K562 (cell line): ENCODE results near the gene ZNF319. TPM values are rescaled to one million over a fixed set of nuclear protein-coding genes. Genes with fewer than 3 reads are reported as not detected.

ENCODE experiments used
- ATAC-seq: fragments of 200-7000 bp; cut with Tn5 transposase; 3 replicates; pipeline ENCODE4 v1.9.1; 2020; ENCODE audit warnings: moderate library complexity
- BruUV-seq: library from RNA; stranded (reverse); fragments of 400-500 nt; replicated peaks from 2 replicates; lab custom pipeline; 2021; lab: Mats Ljungman, UMichigan
- CTCF ChIA-PET: fragments of 300-600 bp; formaldehyde crosslinking; extraction: SDS; loops from one replicate; lab custom pipeline; 2021; ENCODE audit warnings: low intra/inter-chr PET ratio; lab: Yijun Ruan, JAX
- POLR2A ChIA-PET: fragments of 300-600, 350-650 bp; sonication (Branson Sonifier 250); formaldehyde crosslinking; extraction: SDS; loops from one replicate; lab custom pipeline; 2021; ENCODE audit warnings: antibody characterized with exemption, inconsistent platforms; lab: Yijun Ruan, JAX
- DNase-seq, 4 experiments: peaks; one replicate each; pipeline versions ENCODE4 v3.0.0 to v3.0.0-alpha.2; 2011 to 2018; ENCODE audit warnings: low spot score in 3 of 4, mixed read lengths in 3 of 4; ENCODE audit errors: extremely low read depth in 1 of 4
- FAIRE-seq: peaks from 2 replicates; lab custom pipeline; 2011; peaks lifted over from hg19 to GRCh38; lab: Jason Lieb, UNC
- H2AFZ ChIP-seq: 2 replicates; pipeline ENCODE4 v1.6.0; 2011; ENCODE audit warnings: low read depth, low read length, control low read depth, inconsistent platforms
- H3K27ac ChIP-seq: fragments of 200-600 bp; 3 replicates; pipeline ENCODE4 v1.8.0; 2011; ENCODE audit warnings: low read depth, mild to moderate bottlenecking, control low read depth, inconsistent platforms, low read length, moderate library complexity, mixed read lengths; ENCODE audit errors: extremely low read depth
- H3K27me3 ChIP-seq, 2 experiments: fragments of 300-600 bp in 1 of 2; 2 replicates in 1 of 2; 3 replicates in 1 of 2; pipeline versions ENCODE4 v1.6.0 to v1.8.0; 2011; ENCODE audit warnings: inconsistent platforms in 2 of 2, low read length in 2 of 2, mild to moderate bottlenecking in 1 of 2, mixed read lengths in 1 of 2, moderate library complexity in 1 of 2; ENCODE audit not compliant: control insufficient read depth in 2 of 2, insufficient read depth in 2 of 2
- H3K36me3 ChIP-seq: fragments of 300-600 bp; 3 replicates; pipeline ENCODE4 v1.8.0; 2011; ENCODE audit warnings: mild to moderate bottlenecking, low read length, inconsistent platforms; ENCODE audit not compliant: control insufficient read depth, insufficient read depth
- H3K4me1 ChIP-seq, 2 experiments: fragments of 200-600 bp in 1 of 2; replicated peaks in 1 of 2; 2 replicates in 1 of 2; 3 replicates in 1 of 2; pipeline versions ENCODE4 v1.5.1 to v1.8.0; 2011; ENCODE audit warnings: inconsistent platforms in 2 of 2, low read length in 2 of 2, mild to moderate bottlenecking in 1 of 2, mixed read lengths in 1 of 2, moderate library complexity in 1 of 2; ENCODE audit not compliant: control insufficient read depth in 2 of 2, insufficient read depth in 2 of 2
- H3K4me2 ChIP-seq: 2 replicates; pipeline ENCODE4 v1.6.1; 2011; ENCODE audit warnings: low read length, control low read depth, inconsistent platforms, mixed read lengths; ENCODE audit not compliant: insufficient read depth
- H3K4me3 ChIP-seq: fragments of 200-600 bp; sonication (generic), shearing (Covaris generic); 2 replicates; pipeline ENCODE4 v1.5.1; 2016; ENCODE audit warnings: control low read depth, inconsistent platforms
- H3K79me2 ChIP-seq: fragments of 200-600 bp; 3 replicates; pipeline ENCODE4 v1.8.0; 2011; ENCODE audit warnings: low read length, inconsistent platforms; ENCODE audit not compliant: control insufficient read depth, insufficient read depth
- H3K9ac ChIP-seq, 2 experiments: 2 replicates each; pipeline versions ENCODE4 v1.6.0 to v1.6.1; 2011; ENCODE audit warnings: low read depth in 2 of 2, low read length in 2 of 2, control low read depth in 1 of 2, inconsistent platforms in 1 of 2, mild to moderate bottlenecking in 1 of 2, mixed read lengths in 1 of 2; ENCODE audit not compliant: insufficient read depth in 1 of 2
- H3K9me1 ChIP-seq: one replicate; pipeline ENCODE4 v1.6.0; 2011; ENCODE audit warnings: inconsistent platforms, mild to moderate bottlenecking, low read length, moderate library complexity; ENCODE audit not compliant: control insufficient read depth, insufficient read depth
- H3K9me3 ChIP-seq: replicated peaks from 2 replicates; pipeline ENCODE4 v1.5.1; 2011; ENCODE audit warnings: low read depth, low read length, inconsistent platforms; ENCODE audit not compliant: control insufficient read depth, insufficient read depth
- H4K20me1 ChIP-seq: replicated peaks from 2 replicates; pipeline ENCODE4 v1.6.1; 2011; ENCODE audit warnings: low read length, inconsistent platforms, mixed read lengths; ENCODE audit not compliant: control insufficient read depth, insufficient read depth
- ESRRB ChIP-seq: fragments of 250-450 bp; sonication (Bioruptor Pico); IDR thresholded peaks from 2 replicates; pipeline ENCODE4 v1.5.0; 2020; ENCODE audit warnings: mild to moderate bottlenecking, moderate library complexity, borderline replicate concordance
- FOXO4 ChIP-seq: fragments of 450-650 bp; formaldehyde crosslinking; IDR thresholded peaks from 2 replicates; pipeline ENCODE4 v1.4.0; 2020; ENCODE audit warnings: mild to moderate bottlenecking, moderate library complexity
- GATAD2B ChIP-seq: fragments of 450-650 bp; IDR thresholded peaks from 2 replicates; pipeline ENCODE4 v1.6.1; 2017; ENCODE audit warnings: mild to moderate bottlenecking, borderline replicate concordance
- IRF1 ChIP-seq: sonication (generic); formaldehyde crosslinking; IDR thresholded peaks from 2 replicates; pipeline ENCODE4 v1.8.0; 2022; ENCODE audit warnings: missing genetic modification reagents, mild to moderate bottlenecking, borderline replicate concordance
- NBN ChIP-seq: fragments of 450-650 bp; IDR thresholded peaks from 2 replicates; pipeline ENCODE4 v1.6.1; 2016; ENCODE audit warnings: low read depth, mild to moderate bottlenecking
- ZNF696 ChIP-seq: fragments of 250-450 bp; sonication (Bioruptor Pico); conservative IDR thresholded peaks from 2 replicates; pipeline ENCODE4 v1.4.0; 2020; ENCODE audit warnings: mild to moderate bottlenecking, moderate library complexity
- ZNF76 ChIP-seq: fragments of 250-450 bp; sonication (Bioruptor Pico); IDR thresholded peaks from 2 replicates; pipeline ENCODE4 v1.4.0; 2020; ENCODE audit warnings: mild to moderate bottlenecking, moderate library complexity, borderline replicate concordance
- WGBS: fragments of 100-300 bp; shearing (Covaris generic); methylation state at CpG from one replicate; pipeline ENCODE4 v1.1.6; 2016; ENCODE audit warnings: low coverage, mixed read lengths; ENCODE audit not compliant: insufficient coverage; ENCODE audit errors: missing lambda C conversion rate; 5-methylcytosine and 5-hydroxymethylcytosine counted together
- in situ Hi-C: fragments of 300-500 bp; cut with MboI; formaldehyde crosslinking; loops from 4 replicates; pipeline ENCODE4 v1.15.0; 2018; ENCODE audit warnings: inconsistent platforms, mixed read lengths
- intact Hi-C: fragments of 100-400 bp; cut with micrococcal nuclease; formaldehyde crosslinking; loops from 2 replicates; pipeline ENCODE4 v1.14.2; 2022
- polyA plus RNA-seq, 8 experiments: library from polyadenylated mRNA; depleted of rRNA in 4 of 8; stranded (reverse) in 5 of 8; unstranded in 3 of 8; fragments of >200 nt; fragmentation: Nextera tagmentation in 2 of 8; fragmentation: Illumina TruSeq in 1 of 8; extraction: Ambion mirVana in 2 of 8; extraction: Trizol in 1 of 8; gene quantifications; 2 replicates each; pipeline versions ENCODE4 v1.2.1 to v1.2.3, GENCODE V29; 2011 to 2014; ENCODE audit warnings: inconsistent platforms in 1 of 8, missing spikeins in 1 of 8
- total RNA-seq, 7 experiments: library from RNA; depleted of rRNA in 6 of 7; stranded (reverse); fragments of >200 nt in 6 of 7; fragmentation: Illumina TruSeq in 2 of 7; extraction: Trizol in 2 of 7; gene quantifications; 2 replicates each; pipeline versions ENCODE4 v1.2.1 to v1.2.3, GENCODE V29; 2011 to 2021; ENCODE audit warnings: low replicate concordance in 1 of 7
- TF ChIP-seq, protein P1 (sequence below): sonication (generic); formaldehyde crosslinking; IDR thresholded peaks from 2 replicates; pipeline ENCODE4 v1.8.0; 2022; ENCODE audit warnings: missing genetic modification reagents, mild to moderate bottlenecking, moderate library complexity, borderline replicate concordance

The ZNF319 gene
- total and polyA plus RNA-seq, 9 of the 15 experiments (the other 6 are each of a cell fraction or from before 2014, with no cell fraction given), result 0.20 to 5.7 (median 1.4) TPM

DNA sequence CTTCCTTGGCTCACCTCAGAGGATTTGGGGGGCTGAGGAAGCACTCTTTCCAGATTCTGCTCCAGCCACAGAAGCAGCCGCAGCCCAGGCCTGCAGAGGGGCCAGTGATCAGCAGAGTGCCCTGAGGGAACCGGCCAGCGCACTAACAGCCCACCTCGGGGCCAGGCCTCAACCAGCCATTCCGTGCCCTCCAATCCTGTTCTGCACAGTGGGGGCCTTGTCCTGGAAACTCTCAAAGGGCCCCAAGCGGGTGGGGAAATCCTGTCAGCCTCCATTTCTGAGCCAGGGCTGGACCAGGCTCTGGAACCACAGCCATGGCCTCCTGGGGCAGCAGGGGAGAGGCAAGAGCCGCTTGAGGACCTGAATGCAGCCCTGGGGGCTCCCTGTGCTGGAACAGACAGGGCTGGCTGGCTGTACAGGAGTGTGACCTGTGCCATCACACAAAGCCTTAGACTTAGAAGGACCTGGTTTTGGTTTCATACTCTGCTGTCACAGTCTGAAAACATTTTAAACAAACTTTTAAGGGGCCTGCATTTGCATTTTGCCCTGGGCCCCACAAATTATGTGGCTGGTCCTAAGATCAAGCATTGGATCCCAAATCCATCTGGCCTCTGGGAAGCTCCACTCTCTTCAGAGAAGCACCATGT lies 39.5 kb downstream of the ZNF319 start (continued):
- TF ChIP-seq FOXO4 (CRISPR knock-in tag) (no peak), ZNF696 (CRISPR knock-in tag) (no peak), NBN (no peak), ZNF76 (no peak)
- TF ChIP-seq, all 486 proteins: peak for 0

- CTCF ChIA-PET, result no interaction called here
- POLR2A ChIA-PET, result no interaction called here
- DNase-seq, result no peak
- TF ChIP-seq ESRRB (CRISPR knock-in tag) (no peak), IRF1 (CRISPR knock-in tag) (no peak), FOXO4 (CRISPR knock-in tag) (no peak), GATAD2B (no peak)
- TF ChIP-seq, protein P1, sequence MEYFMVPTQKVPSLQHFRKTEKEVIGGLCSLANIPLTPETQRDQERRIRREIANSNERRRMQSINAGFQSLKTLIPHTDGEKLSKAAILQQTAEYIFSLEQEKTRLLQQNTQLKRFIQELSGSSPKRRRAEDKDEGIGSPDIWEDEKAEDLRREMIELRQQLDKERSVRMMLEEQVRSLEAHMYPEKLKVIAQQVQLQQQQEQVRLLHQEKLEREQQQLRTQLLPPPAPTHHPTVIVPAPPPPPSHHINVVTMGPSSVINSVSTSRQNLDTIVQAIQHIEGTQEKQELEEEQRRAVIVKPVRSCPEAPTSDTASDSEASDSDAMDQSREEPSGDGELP, result no peak
Measured at GRCh38 chr16:57960310-57960709, 40.2 kb downstream of the ZNF319 start.

More at GRCh38 chr16:57960310-57960709, 40.2 kb downstream of the ZNF319 start:
- Histone ChIP-seq H3K79me2 (no peaks in the 10 kb centered on the region), H2AFZ (no peak overlapping the region), H3K4me3 (no peak overlapping the region), H3K27me3 (no peaks in the 10 kb centered on the region; a peak in 1 of 5 replicates), H3K36me3 (no peaks in the 10 kb centered on the region), H3K9me3 (no peaks in the 10 kb centered on the region; the same call in 1 of the 2 replicates), H3K9ac (no peak overlapping the region), H4K20me1 (no peaks in the 10 kb centered on the region), H3K4me1 (peaks cover 0 to 23% of the 10 kb centered on the region in 2 experiments; a peak in 3 of 5 replicates), H3K27ac (no peak overlapping the region), H3K4me2 (no peak overlapping the region), H3K9me1 (no peaks in the 10 kb centered on the region)
- in situ Hi-C loops (no loop called here), intact Hi-C loops (no loop called here)
- BruUV-seq, result no TSS peak
- 17% methylated on average over 8 of the region's 10 CpGs for WGBS
- FAIRE-seq (no peak), ATAC-seq (no peak)
